Stimulated activated CD4-positive, alpha-beta T cell treated with anti-CD3 and anti-CD28 coated beads, Interleukin-12 subunit alpha, Interleukin-12 subunit beta, amount 100 ng/mL, for 4 hours (primary cell): Measurements from ENCODE around the gene DDX39A.
A peak's percentile ranks its signal among the peaks of the same experiment; 100 is the strongest.
"Not testable (repeated sequence)": the region's sequence is repeated elsewhere in the genome, so short reads cannot be mapped to it uniquely, and the experiment has no call there.

Experiments
- DNase-seq: peaks from one replicate; pipeline ENCODE4 v3.0.0-alpha.2; 2020

Gene DDX39A

DNA sequence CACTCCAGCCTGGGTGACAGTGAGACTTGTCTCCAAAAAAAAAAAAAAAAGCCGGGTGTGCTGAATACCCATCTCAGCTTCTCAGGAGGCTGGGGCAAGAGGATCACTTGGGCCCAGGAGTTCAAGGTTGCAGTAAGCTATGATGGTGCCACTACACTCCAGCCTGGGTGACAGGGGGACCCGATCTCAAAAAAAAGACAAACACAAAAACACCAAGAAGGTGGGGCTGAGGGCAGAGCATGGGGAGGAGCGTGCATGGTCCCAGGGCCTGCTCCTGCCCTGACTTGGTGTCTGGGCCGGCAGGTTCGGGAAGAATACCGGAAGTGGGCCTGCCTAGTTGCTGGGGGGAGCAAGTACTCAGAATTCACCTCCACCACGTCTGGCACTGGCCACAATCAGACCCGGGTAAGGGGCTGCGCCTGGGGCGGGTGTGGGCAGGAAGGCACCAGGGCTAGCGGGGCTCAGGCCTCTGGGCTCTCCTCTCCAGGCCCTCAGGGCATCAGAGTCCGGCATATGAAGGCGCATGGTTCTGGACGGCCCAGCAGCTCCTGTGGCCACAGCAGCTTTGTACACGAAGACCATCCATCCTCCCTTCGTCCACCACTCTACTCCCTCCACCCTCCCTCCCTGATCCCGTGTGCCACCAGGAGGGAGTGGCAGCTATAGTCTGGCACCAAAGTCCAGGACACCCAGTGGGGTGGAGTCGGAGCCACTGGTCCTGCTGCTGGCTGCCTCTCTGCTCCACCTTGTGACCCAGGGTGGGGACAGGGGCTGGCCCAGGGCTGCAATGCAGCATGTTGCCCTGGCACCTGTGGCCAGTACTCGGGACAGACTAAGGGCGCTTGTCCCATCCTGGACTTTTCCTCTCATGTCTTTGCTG, 11.3 kb downstream of the DDX39A start:
- DNase-seq = no peak

DNA sequence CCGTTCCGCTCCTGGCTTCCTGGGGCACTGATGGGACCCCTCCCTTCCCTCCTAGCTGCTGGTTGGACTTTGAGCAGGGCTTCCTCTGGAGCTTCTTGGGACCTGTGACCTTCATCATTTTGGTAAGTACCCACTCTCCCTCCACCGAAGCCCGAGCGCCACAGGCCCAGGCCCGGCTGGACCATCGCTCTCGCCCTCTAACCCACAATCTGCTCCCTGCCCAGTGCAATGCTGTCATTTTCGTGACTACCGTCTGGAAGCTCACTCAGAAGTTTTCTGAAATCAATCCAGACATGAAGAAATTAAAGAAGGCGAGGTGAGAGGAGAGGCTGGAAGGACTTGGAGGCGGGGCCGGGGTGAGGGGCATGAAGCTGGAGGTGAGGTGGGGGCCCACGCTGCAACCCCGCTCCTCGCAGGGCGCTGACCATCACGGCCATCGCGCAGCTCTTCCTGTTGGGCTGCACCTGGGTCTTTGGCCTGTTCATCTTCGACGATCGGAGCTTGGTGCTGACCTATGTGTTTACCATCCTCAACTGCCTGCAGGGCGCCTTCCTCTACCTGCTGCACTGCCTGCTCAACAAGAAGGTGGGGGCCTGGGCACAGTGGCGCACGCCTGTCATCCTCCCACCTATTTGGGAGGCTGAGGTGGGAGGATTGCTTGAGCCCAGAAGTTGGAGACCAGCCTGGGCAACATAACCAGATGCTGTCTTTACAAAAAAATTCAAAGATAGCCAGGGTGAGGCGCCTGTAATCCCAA, 12.3 kb downstream of the DDX39A start:
- no peak for DNase-seq

DNA sequence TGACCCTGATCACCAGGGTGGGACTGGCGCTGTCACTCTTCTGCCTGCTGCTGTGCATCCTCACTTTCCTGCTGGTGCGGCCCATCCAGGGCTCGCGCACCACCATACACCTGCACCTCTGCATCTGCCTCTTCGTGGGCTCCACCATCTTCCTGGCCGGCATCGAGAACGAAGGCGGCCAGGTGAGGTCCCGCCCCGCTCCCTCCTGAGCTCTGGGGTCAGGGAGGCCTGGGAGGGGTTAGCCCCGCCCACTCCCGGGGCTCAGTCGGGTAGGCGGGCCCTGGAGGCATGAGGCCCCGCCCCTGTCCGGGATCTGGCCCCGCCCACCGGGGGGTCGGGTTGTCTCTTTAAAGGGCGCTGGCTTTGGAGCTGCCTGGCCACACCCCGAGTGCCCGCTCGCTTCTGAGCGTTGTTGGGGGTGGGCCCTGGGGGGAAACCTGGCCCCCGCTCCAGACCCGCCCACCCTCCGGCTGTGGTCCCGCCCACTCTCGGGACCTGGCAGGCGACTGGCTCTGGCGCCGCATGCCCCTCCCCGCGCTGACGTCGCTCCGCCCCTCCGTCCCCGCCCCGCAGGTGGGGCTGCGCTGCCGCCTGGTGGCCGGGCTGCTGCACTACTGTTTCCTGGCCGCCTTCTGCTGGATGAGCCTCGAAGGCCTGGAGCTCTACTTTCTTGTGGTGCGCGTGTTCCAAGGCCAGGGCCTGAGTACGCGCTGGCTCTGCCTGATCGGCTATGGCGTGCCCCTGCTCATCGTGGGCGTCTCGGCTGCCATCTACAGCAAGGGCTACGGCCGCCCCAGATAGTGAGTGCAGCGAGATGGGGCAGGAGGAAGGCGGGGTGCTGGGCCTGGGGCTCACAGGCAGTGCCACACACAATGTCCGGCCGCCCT, 13.1 kb downstream of the DDX39A start:
- DNase-seq = peak; percentile 89

DNA sequence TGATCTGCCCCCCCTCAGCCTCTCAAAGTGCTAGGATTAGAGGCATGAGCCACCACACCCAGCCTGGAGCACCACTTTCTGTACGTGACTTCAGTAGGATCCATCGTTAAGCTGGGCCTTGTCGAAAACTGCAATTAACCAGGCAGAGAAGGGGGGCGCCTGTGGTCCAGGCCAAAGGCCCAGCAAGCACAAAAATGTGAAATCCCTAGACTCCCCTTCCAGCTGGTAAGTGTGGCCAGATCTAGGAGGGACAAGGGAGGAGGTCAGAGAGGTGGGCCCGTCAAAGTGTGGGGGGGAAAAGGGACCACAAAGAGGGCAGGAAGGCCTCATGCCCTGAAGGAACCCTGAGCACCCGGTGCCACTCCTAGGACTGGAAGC, 13.8 kb downstream of the DDX39A start:
- no peak for DNase-seq

DNA sequence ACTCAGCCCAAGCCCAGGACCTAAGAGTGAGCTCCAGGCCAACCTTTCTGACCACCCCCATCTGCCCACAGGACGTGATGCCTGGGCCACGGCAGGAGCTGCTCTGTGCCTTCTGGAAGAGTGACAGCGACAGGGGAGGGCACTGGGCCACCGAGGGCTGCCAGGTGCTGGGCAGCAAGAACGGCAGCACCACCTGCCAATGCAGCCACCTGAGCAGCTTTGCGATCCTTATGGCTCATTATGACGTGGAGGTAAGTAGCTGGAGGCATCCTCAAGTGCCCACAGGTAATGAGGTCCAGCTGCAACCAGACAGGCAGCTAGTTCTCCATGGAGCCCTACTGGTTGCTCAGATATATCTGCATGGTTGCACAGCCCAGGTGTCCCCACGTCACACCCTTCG, 14.8 kb downstream of the DDX39A start:
- DNase-seq = no peak

DNA sequence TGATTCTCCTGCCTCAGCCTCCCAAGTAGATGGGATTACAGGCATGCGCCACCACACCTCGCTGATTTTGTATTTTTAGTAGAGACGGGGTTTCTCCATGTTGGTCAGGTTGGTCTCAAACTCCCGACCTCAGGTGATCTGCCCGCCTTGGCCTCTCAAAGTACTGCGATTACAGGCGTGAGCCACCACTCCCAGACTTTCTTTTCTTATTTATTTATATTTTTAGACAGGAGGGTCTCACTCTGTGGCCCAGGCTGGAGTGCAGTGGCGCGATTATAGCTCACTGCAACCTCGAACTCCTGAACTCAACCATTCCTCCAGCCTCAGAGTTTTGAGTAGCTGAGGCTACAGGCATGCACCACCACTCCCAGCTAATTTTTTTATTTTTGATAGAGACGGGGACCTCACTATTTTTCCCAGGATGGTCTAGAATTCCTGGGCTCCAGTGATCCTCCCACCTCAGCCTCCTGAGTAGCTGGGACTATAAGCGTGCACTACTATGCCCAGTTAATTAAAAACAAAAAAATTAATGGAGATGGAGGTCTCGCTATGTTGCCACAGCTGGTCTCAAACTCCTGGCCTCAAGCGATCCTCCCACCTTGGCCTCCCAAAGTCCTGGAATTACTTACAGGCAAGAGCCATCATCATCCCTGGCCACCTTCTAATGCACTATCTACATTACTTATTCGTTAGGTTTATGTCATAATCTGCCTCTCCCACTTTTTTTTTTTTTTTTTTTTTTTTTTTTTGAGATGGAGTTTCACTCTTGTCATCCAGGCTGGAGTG, 15.8 kb downstream of the DDX39A start:
- not testable (repeated sequence) for DNase-seq

DNA sequence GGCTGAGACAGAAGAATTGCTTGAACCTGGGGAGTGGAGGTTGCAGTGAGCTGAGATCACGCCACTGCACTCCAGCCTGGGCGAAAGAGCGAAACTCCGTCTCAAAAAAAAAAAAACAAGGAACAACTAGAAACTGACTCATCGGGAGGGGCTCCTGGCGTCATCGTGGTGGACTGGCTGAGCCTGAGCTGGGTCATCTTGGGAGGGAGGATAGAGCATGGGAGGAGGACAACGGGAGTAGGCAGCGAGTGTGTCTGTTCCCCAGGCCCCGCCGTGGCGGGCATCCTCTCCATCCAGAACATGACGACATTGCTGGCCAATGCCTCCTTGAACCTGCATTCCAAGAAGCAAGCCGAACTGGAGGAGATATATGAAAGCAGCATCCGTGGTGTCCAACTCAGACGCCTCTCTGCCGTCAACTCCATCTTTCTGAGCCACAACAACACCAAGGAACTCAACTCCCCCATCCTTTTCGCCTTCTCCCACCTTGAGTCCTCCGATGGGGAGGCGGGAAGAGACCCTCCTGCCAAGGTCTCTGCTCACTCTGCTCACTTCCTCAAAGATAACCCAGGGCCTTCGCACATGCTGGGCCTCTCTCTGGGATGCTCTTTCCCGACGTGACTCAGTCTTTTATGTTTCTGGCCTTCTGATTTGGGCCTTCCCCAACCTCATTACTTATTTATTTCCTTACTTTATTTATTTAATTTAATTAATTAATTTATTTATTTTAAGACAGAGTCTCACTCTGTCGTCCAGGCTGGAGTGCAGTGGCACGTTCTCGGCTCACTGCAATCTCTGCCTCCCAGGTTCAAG, 16.6 kb downstream of the DDX39A start:
- DNase-seq = no peak

DNA sequence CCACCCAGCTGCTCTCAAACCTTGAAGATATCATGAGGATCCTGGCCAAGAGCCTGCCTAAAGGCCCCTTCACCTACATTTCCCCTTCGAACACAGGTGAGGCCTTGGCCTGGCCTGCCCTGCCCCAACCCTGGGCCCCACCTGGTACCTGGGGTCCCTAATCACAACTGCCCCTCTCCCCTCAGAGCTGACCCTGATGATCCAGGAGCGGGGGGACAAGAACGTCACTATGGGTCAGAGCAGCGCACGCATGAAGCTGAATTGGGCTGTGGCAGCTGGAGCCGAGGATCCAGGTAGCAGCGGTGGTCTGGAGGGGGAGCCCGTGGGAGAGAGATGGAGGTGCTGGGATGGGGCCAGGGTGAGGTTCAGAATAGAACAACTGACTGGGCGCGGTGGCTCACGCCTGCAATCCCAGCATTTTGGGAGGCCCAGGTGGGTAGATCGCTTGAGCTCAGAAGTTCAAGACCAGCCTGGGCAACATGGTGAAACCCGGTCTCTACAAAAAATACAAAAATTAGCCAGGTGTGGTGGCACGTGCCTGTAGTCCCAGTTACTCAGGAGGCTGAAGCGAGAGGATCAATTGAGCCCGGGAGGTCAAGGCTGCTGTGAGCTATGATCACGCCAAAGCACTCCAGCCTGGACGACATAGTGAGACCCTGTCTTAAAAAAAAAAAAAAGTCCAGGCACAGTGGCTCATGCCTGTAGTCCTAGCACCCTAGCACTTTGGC, 17.5 kb downstream of the DDX39A start:
- no peak for DNase-seq

DNA sequence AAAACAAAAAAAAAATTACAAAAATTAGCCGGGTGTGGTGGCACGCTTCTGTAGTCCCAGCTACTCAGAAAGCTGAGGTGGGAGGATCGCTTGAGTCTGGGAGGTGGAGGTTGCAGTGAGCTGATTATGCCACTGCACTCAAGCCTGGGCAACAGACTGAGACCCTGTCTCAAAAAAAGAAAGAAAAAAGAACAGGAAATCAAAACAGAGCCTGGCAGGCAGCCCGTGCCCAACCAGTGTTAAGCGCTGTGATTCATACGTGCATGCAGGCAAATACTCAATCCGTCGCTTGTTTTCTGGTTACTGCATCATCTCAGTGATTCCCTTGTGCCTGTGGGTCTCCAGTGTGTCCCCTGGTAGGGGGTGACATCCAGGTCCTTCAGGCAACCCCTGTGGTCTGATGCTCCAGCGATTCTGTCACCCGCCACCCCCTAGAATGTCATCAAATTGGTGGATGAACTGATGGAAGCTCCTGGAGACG, 18.1 kb downstream of the DDX39A start:
- DNase-seq = no peak

DNA sequence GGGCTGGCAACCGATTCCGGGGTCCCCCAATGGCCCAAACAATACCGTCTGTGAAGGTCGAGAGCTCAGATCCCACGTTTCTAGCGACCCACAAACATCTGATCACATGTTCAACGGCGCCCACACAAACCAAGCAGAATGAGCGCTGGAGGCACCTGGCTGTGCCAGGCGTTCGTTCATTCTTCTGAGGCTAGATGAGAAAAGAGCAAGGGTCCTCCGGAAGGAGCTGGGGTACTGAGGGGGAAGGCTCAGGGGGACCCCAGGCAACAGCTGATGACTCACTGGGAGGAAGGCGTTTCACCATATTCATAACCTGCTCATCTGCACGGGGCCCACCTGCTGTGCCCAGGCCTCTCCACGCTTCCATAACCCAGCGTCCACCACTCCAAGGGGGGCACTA, 22.0 kb downstream of the DDX39A start:
- DNase-seq = not testable (repeated sequence)

DNA sequence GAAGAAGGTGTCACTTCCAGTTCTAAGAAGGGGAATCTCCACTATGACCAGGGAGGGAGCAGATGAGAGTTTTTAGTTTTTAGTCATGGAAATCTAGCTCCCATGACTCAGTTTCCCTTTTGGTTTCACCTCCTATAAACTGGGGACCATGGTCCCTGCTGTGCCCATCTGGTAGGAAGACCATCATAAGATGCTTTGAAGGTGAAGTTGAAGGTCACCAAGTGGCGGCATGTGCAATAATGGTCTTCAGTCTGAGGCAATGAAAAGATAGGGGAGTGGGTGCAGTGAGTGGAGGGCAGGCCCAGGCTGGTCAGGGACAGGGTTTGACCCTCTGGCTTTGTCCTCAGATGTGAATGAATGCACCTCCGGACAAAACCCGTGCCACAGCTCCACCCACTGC, 22.4 kb downstream of the DDX39A start:
- DNase-seq = not testable (repeated sequence)

DNA sequence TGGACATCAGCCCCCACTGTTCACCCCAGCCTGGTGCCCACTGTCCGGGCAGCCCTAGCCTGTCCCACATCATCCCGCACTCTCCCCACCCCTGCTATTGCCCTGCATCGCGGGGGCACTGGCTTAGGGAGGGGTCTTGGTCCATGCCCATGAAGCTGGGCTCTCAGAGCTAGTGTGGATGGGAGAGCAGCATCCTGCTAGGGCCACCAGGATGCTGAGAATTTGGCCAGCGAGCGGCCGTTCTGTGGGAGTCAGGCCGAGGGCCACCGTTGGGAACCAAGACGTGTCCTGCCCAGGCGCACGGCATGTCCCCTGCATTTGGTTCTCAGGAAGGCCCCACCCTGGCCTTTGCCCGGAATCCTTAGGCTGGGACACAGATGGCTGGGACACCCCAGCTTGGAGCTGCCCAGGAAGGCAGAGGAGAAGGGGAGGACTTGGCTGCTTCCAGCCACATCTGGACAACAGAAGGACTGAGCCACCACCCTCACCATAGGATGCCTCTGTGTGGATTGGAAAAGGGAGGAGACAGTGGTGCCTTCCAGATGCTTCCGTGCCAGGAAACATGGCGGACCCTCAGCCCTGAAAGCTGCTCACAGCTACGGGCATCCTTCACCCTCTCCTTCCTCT, 23.3 kb downstream of the DDX39A start:
- no peak for DNase-seq

DNA sequence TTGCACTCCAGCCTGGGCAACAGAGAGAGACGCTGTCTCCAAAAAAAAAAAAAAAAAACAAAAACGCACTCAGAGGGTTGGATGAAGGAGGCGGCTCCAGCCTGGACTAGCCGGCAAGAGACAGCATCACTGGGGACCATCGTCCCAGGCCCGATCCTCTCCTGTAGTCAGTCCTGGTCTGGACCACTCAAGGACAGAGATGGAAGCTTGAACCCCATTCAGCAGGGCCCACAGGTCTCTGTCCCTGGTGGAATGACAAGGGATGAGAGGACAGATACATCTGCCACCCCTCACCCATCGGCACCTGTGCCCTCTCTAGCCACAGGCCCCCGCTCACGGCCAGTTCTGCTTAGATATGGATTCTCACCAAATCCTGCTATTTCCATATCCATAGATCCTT, 23.9 kb downstream of the DDX39A start:
- no peak for DNase-seq

DNA sequence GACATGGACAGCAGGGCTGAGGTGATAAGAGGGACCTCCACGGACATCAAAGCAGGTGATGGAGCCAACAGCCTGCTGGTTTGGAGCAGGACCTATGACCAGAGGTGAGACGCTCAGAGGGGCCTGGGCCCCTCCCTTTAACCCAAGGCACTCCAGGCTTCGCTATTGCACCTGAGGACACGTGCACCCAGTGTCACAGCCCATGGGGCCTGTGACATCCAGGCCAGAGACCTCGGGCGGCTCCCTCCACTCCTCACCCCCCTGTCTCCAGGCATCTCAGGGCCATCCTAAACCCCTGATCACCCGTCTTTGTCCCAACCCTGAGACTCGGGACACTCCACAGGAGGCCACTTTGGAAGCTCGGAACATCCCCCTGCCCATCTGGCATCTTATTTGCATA, 25.0 kb downstream of the DDX39A start:
- DNase-seq = no peak

DNA sequence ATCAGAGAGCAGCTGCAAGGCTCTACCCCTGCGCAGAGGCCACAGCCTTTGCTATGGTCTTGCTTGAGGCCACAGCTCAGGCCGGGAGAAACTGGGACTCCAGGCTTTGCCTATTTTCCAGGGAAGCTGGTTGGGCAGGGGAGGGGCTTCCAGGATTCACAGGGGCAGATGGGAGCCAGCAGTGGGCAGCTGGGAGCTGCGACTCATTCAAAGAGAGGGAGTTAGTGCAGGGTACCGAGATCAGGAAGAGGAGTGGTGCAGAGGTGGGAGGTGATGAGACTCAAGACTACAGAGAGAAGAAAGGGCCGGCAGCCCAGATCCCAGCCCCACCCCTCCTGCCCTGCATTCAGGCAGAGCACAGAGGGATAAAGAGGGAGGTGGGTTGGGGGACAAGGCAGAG, 25.8 kb downstream of the DDX39A start:
- DNase-seq = no peak

DNA sequence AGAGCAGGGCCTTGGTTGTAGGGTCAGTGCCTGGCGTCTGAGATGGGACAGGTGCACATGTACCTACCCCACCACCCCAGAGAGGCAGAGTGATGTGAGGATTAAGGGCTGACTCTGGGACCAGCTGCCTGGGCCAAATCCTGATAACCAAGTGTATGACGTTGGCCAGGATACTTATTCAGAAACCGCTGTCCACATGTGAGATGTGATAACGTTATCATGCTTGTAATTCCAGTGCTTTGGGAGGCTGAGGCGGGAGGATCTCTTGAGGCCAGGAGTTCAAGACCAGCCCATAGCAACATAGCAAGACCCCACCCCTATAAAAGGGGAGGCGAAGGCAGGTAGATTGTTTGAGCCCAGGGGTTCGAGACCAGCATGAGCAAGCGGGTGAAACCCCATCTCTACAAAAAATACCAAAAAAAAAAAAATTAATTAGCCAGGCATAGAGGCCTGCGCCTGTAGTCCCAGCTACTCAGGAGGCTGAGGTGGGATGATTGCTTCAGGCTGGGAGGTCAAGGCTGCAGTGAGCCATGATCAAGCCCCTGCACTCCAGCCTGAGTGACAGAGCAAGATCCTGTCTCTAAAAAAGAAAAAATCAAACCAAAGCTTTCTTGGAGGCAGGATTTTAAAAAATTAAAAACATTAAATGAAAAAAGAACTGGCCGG, 27.9 kb downstream of the DDX39A start:
- no peak for DNase-seq

DNA sequence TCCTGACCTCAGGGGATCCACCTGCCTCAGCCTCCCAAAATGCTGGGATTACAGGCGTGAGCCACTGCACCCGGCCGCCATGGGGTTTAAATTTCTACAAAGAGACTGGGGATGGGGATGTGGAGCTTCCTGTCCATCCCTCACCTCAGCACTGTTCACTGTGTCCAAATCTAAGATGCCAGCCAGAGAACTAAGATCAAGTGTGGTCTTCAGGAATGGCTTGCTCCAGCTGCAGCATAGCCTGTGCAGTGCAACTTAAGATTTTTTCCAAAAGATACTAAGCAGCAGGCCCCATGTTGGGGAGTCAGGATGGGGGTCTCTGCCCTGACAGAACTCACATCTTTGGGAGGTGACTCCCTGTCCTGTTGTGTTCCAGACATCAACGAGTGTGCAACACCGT, 28.6 kb downstream of the DDX39A start:
- DNase-seq = no peak

DNA sequence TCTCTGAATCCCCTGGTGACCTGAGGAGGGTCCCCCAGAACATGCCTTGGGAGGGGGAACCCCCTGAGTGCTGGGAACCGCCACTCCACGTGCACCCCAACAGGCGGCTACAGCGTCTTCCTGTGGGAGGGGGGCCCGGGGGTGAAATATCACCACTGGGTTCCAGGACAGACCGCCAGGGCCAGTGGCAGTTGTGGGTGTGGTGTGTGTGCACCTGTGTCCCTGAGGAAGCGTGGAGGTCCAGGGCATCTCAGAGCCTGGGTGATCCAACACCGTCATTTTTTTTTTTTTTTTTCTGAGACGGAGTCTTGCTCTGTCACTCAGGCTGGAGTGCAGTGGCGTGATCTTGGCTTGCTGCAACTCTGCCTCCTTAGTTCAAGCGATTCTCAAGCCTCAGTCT, 33.6 kb downstream of the DDX39A start:
- no peak for DNase-seq
